Breast epithelium (tissue), 3 donors: ENCODE measurements around the gene SEC16A.
A peak's percentile ranks its signal among the peaks of the same experiment; 100 is the strongest.

Source experiments
- POLR2A ChIP-seq: fragments of 450-650 bp; IDR thresholded peaks from one replicate; pipeline ENCODE4 v1.6.1; 2016; ENCODE audit warnings: antibody characterized with exemption, mild to moderate bottlenecking, moderate library complexity
- POLR2AphosphoS5 ChIP-seq, 3 donors: sonication (generic); formaldehyde crosslinking; IDR thresholded peaks; one replicate each; pipeline ENCODE4 v1.6.1; 2017; ENCODE audit warnings: antibody characterized with exemption in 3 of 3
- TF ChIP-seq, protein P1 (sequence below), 3 donors: fragments of 450-650 bp; IDR thresholded peaks; one replicate each; pipeline ENCODE4 v1.5.1; 2016 to 2017; ENCODE audit warnings: antibody characterized with exemption in 3 of 3, mild to moderate bottlenecking in 3 of 3, moderate library complexity in 3 of 3

DNA sequence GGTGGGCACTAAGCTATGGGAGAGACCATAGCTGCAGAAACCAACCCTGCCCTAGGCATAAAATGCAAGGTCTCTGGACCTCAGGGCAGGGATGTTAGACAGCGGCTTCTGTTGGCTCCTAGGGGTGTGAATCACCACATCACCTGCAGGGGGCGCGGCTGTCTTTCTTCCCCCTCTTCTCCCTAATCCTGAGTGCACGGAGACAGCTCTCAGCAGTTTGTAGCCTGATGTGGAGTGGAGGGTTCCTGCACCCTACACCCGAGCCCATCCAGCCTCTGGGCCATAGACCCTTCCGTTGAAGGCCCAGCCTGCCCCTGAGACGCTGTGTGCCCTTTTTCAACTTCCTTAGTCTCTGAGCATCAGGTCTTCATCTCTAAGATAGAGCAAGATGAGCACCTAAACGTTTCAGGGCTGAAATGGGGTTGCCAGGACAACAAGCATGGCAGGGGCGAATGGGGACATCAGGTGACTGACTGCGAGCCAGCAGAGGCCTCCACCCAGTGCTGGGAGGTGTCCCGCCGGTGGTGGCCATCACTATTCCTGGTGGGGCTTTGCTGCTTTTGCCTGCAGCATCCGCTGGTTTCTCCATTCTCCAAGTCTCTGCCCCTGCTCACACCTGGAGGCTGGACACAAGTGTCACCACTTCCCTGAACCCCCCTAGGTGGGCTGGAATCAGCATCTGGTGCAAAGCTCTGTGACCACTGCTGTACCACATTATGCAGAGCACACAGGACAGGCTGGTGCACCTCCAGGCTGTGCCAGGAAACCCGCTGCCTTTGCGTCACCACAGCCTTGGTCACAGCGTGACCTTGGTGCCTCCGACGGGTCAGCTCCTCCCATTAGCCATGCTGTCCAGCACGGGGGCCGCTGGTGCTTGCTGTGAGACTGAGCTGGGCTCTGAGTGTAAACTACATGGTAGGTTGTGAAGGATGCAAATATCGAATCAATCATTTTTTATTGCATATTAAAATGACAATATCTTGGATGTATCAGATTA is 2.5 kb upstream of the SEC16A start:
- TF ChIP-seq, protein P1, sequence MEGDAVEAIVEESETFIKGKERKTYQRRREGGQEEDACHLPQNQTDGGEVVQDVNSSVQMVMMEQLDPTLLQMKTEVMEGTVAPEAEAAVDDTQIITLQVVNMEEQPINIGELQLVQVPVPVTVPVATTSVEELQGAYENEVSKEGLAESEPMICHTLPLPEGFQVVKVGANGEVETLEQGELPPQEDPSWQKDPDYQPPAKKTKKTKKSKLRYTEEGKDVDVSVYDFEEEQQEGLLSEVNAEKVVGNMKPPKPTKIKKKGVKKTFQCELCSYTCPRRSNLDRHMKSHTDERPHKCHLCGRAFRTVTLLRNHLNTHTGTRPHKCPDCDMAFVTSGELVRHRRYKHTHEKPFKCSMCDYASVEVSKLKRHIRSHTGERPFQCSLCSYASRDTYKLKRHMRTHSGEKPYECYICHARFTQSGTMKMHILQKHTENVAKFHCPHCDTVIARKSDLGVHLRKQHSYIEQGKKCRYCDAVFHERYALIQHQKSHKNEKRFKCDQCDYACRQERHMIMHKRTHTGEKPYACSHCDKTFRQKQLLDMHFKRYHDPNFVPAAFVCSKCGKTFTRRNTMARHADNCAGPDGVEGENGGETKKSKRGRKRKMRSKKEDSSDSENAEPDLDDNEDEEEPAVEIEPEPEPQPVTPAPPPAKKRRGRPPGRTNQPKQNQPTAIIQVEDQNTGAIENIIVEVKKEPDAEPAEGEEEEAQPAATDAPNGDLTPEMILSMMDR (IDR thresholded peaks at IDR 0.05): peak; percentile 85 to 89 (median 85)
- TF ChIP-seq POLR2A (no peak), POLR2AphosphoS5 (IDR thresholded peaks at IDR 0.05) (no peak)
